ENCODE measurements around the gene RGS6.

DNA sequence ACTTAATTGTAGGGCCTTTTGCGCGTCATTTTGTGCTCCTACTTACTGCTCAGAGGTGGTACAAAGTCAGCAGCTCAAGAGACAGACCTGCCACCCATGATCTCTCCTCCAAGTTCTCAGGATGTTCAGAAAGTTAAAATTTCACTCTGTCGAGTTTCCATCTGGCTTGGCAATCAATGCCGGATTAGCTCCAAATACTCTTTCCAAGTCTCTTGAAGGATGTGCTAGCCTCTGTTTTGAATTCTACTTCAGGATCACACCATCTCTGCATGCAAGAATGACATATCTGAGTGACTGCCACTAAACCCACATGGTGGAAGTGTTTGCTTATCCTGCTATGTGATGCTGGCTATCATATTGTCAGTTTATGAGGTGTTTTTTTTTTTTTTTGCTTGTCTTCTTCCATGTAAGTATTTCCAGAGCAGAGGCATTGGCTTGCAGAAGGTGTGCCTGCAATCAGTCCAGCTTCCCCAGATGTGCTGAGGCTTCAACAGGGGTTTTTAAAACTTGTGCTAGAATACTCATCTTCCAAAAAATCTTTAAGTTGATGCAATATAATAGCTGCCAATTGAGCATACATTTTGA, 125.6 kb downstream of the RGS6 start:
- TF ChIP-seq POLR2A (IDR thresholded peaks at IDR 0.05) = no peak
- TF ChIP-seq, protein P1, sequence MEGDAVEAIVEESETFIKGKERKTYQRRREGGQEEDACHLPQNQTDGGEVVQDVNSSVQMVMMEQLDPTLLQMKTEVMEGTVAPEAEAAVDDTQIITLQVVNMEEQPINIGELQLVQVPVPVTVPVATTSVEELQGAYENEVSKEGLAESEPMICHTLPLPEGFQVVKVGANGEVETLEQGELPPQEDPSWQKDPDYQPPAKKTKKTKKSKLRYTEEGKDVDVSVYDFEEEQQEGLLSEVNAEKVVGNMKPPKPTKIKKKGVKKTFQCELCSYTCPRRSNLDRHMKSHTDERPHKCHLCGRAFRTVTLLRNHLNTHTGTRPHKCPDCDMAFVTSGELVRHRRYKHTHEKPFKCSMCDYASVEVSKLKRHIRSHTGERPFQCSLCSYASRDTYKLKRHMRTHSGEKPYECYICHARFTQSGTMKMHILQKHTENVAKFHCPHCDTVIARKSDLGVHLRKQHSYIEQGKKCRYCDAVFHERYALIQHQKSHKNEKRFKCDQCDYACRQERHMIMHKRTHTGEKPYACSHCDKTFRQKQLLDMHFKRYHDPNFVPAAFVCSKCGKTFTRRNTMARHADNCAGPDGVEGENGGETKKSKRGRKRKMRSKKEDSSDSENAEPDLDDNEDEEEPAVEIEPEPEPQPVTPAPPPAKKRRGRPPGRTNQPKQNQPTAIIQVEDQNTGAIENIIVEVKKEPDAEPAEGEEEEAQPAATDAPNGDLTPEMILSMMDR (IDR thresholded peaks at IDR 0.05) = no peak
- TF ChIP-seq EP300 (IDR thresholded peaks at IDR 0.05) = no peak
- TF ChIP-seq POLR2AphosphoS5 (IDR thresholded peaks at IDR 0.05) = no peak
